Stimulated activated CD4-positive, alpha-beta T cell treated with anti-CD3 and anti-CD28 coated beads, Interleukin-1b, Interleukin-23, amount 100 ng/mL, for 48 hours (primary cell): ENCODE results near the gene TBC1D9.

Experiments used
- DNase-seq: peaks from one replicate; pipeline ENCODE4 v3.0.0-alpha.2; 2020

Gene TBC1D9

GRCh38 chr4:140688711-140689598, 67.2 kb downstream of the TBC1D9 start:
- no peak for DNase-seq

GRCh38 chr4:140686796-140687195, 69.4 kb downstream of the TBC1D9 start:
- DNase-seq: no peak

GRCh38 chr4:140684314-140684713, 71.9 kb downstream of the TBC1D9 start:
- DNase-seq: no peak

GRCh38 chr4:140681201-140681600, 75.0 kb downstream of the TBC1D9 start:
- DNase-seq: no peak

- DNase-seq: no peak
Measured at GRCh38 chr4:140680686-140681085, 75.5 kb downstream of the TBC1D9 start.

- no peak for DNase-seq
Measured at GRCh38 chr4:140679576-140679975, 76.6 kb downstream of the TBC1D9 start.

- no peak for DNase-seq
Measured at GRCh38 chr4:140675599-140676231, 80.5 kb downstream of the TBC1D9 start.

GRCh38 chr4:140673729-140674128, 82.5 kb downstream of the TBC1D9 start:
- no peak for DNase-seq

GRCh38 chr4:140672416-140672815, 83.8 kb downstream of the TBC1D9 start:
- no peak for DNase-seq

GRCh38 chr4:140668111-140668510, 88.1 kb downstream of the TBC1D9 start:
- no peak for DNase-seq

- no peak for DNase-seq
Measured at GRCh38 chr4:140666889-140667614, 89.1 kb downstream of the TBC1D9 start.

- no peak for DNase-seq
Measured at GRCh38 chr4:140662082-140662869, 93.9 kb downstream of the TBC1D9 start.

GRCh38 chr4:140661550-140661949, 94.6 kb downstream of the TBC1D9 start:
- no peak for DNase-seq

- DNase-seq: no peak
Measured at GRCh38 chr4:140659943-140660700, 96.1 kb downstream of the TBC1D9 start.

- DNase-seq: no peak
Measured at GRCh38 chr4:140654495-140654814, 101.7 kb downstream of the TBC1D9 start.

GRCh38 chr4:140653718-140654494, 102.3 kb downstream of the TBC1D9 start:
- DNase-seq: no peak

- no peak for DNase-seq
Measured at GRCh38 chr4:140652601-140653000, 103.6 kb downstream of the TBC1D9 start.

GRCh38 chr4:140648716-140649308, 107.4 kb downstream of the TBC1D9 start:
- no peak for DNase-seq

- DNase-seq: no peak
Measured at GRCh38 chr4:140645614-140646412, 110.4 kb downstream of the TBC1D9 start.

- DNase-seq: no peak
Measured at GRCh38 chr4:140645196-140645595, 111.0 kb downstream of the TBC1D9 start.
